SH-SY5Y (cell line): ENCODE results near the gene CITED4.

Experiments used
- GATA2 ChIP-seq: IDR thresholded peaks from 2 replicates; pipeline ENCODE4 v1.6.1; 2011; ENCODE audit warnings: mild to moderate bottlenecking, low read depth, low read length
- GATA3 ChIP-seq: IDR thresholded peaks from 2 replicates; pipeline ENCODE4 v1.6.1; 2011; ENCODE audit warnings: low read depth, mild to moderate bottlenecking, low read length, moderate library complexity

Gene CITED4

GRCh38 chr1:40851643-40852042 is 10.5 kb downstream of the CITED4 start:
- no peak for TF ChIP-seq GATA2
- TF ChIP-seq GATA3 = no peak

- TF ChIP-seq GATA3 = no peak
- no peak for TF ChIP-seq GATA2
These were observed 12.2 kb downstream of the CITED4 start for GRCh38 chr1:40849801-40850592.

GRCh38 chr1:40848530-40849189 is 13.5 kb downstream of the CITED4 start:
- TF ChIP-seq GATA3 (no peak), GATA2 (no peak)

- TF ChIP-seq GATA2 (no peak), GATA3 (no peak)
These were observed 15.0 kb downstream of the CITED4 start for GRCh38 chr1:40847023-40847745.

- TF ChIP-seq GATA2 (no peak), GATA3 (no peak)
These were observed 16.3 kb downstream of the CITED4 start for GRCh38 chr1:40845895-40846294.

- TF ChIP-seq GATA3 (no peak), GATA2 (no peak)
These were observed 17.0 kb downstream of the CITED4 start for GRCh38 chr1:40844887-40845878.

GRCh38 chr1:40844079-40844478 is 18.1 kb downstream of the CITED4 start:
- TF ChIP-seq GATA2 (no peak), GATA3 (no peak)

GRCh38 chr1:40842691-40843090 is 19.5 kb downstream of the CITED4 start:
- TF ChIP-seq GATA2 (no peak), GATA3 (no peak)

GRCh38 chr1:40842207-40842606 is 20.0 kb downstream of the CITED4 start:
- no peak for TF ChIP-seq GATA2

- TF ChIP-seq GATA2 (no peak), GATA3 (no peak)
These were observed 20.6 kb downstream of the CITED4 start for GRCh38 chr1:40841602-40842001.

GRCh38 chr1:40840526-40841323 is 21.4 kb downstream of the CITED4 start:
- TF ChIP-seq GATA3 (no peak), GATA2 (no peak)

- no peak for TF ChIP-seq GATA3
- no peak for TF ChIP-seq GATA2
These were observed 22.2 kb downstream of the CITED4 start for GRCh38 chr1:40839943-40840335.
